ENCODE results near the gene SLC2A14.
"Not testable (repeated sequence)": the region's sequence is repeated elsewhere in the genome, so short reads cannot be mapped to it uniquely, and the experiment has no call there.

The SLC2A14 gene

GRCh38 chr12:7872566-7873319 is at the start of gene SLC2A14:
TSS of gene SLC2A14 (minus strand) at chr12:7872915. CDS start at chr12:7869880, 3,035 bp downstream.
- DNase-seq = no peak

GRCh38 chr12:7921181-7921580 is 48.5 kb upstream of the SLC2A14 start:
- DNase-seq = not testable (repeated sequence)

- DNase-seq = not testable (repeated sequence)
These were observed 45.5 kb upstream of the SLC2A14 start for GRCh38 chr12:7918268-7918590.

- no peak for DNase-seq
These were observed 44.9 kb upstream of the SLC2A14 start for GRCh38 chr12:7917392-7918267.

- DNase-seq = no peak
These were observed 44.2 kb upstream of the SLC2A14 start for GRCh38 chr12:7916936-7917335.

- no peak for DNase-seq
These were observed 43.1 kb upstream of the SLC2A14 start for GRCh38 chr12:7915661-7916403.

- not testable (repeated sequence) for DNase-seq
These were observed 37.4 kb upstream of the SLC2A14 start for GRCh38 chr12:7910106-7910505.

GRCh38 chr12:7907009-7907408 is 34.3 kb upstream of the SLC2A14 start:
- no peak for DNase-seq

GRCh38 chr12:7906303-7906702 is 33.6 kb upstream of the SLC2A14 start:
- DNase-seq = not testable (repeated sequence)

- not testable (repeated sequence) for DNase-seq
These were observed 32.9 kb upstream of the SLC2A14 start for GRCh38 chr12:7905600-7906125.

- DNase-seq = no peak
These were observed 32.4 kb upstream of the SLC2A14 start for GRCh38 chr12:7905071-7905470.

GRCh38 chr12:7902416-7902815 is 29.7 kb upstream of the SLC2A14 start:
- DNase-seq = not testable (repeated sequence)

GRCh38 chr12:7899755-7900154 is 27.0 kb upstream of the SLC2A14 start:
- no peak for DNase-seq

GRCh38 chr12:7896726-7897125 is 24.0 kb upstream of the SLC2A14 start:
- DNase-seq = not testable (repeated sequence)

GRCh38 chr12:7892186-7892980 is 19.7 kb upstream of the SLC2A14 start:
- DNase-seq = no peak

GRCh38 chr12:7884689-7885088 is 12.0 kb upstream of the SLC2A14 start:
- DNase-seq = no peak

- DNase-seq = not testable (repeated sequence)
These were observed 9.0 kb upstream of the SLC2A14 start for GRCh38 chr12:7881736-7882120.

- not testable (repeated sequence) for DNase-seq
These were observed 8.4 kb upstream of the SLC2A14 start for GRCh38 chr12:7880952-7881735.

GRCh38 chr12:7879246-7879645 is 6.5 kb upstream of the SLC2A14 start:
- DNase-seq = no peak

GRCh38 chr12:7877420-7877819 is 4.7 kb upstream of the SLC2A14 start:
- DNase-seq = no peak

GRCh38 chr12:7870335-7870734 is 2.4 kb downstream of the SLC2A14 start:
- DNase-seq = no peak
